IPS-11a (cell line): ENCODE measurements around the gene MUC13.

Experiments
- H3K4me3 ChIP-seq: one replicate; pipeline ENCODE4 v1.5.1; 2013; ENCODE audit warnings: low read depth, low read length, control low read depth

MUC13 gene

GRCh38 chr3:124879337-124879680, 55.2 kb downstream of the MUC13 start:
- H3K4me3 ChIP-seq: no peak overlapping the region

GRCh38 chr3:124878561-124879336, 55.8 kb downstream of the MUC13 start:
- H3K4me3 ChIP-seq: no peak overlapping the region

GRCh38 chr3:124877674-124878073, 56.9 kb downstream of the MUC13 start:
- H3K4me3 ChIP-seq: no peak overlapping the region

DNA sequence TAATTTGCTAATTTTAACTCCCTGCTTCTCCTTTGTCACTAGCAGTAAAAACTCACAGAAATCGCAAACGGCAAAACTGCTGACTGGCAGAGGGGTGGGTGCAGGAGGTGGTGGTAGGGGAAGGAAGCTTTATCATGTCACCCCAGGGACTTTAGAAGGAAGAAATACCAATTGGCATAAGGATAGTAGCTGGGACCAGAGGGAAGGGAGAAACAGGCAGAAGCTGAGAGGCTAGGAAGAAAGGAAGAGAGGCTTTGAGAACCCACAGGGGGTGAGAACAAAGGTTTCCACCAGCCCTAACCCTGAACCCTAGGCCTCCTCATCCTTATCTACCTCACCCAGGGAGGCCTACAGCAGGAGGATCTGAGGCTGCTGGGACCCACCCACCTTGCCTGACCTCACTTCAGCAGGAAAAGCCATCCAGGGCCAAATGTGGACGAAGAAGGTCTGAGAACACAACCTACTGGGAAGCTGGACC, 58.1 kb downstream of the MUC13 start:
- H3K4me3 ChIP-seq: no peak overlapping the region

- no peak overlapping the region for H3K4me3 ChIP-seq
Observed at GRCh38 chr3:124873226-124873625, 61.3 kb downstream of the MUC13 start.

GRCh38 chr3:124867511-124867910, 67.0 kb downstream of the MUC13 start:
- no peak overlapping the region for H3K4me3 ChIP-seq

DNA sequence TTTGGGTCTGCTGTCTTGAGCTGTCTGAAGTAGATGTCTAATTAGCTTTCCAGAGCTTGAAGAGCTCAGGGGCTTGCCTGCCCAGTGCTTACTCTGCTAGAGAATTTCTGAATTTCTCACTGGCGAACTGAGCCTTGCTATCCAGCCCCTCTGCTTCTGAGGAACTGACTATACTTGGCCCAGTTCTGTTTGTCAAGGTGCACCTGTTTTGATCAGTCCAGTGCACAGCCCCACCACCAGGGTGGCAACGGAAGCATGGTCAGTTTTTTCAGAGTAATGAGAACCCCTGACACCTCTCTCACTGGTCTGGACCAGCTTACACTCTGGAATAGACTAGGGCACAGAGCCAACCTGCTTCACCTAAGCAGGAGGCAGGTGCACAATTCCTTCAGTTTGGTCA, 72.5 kb downstream of the MUC13 start:
- H3K4me3 ChIP-seq: no peak overlapping the region

DNA sequence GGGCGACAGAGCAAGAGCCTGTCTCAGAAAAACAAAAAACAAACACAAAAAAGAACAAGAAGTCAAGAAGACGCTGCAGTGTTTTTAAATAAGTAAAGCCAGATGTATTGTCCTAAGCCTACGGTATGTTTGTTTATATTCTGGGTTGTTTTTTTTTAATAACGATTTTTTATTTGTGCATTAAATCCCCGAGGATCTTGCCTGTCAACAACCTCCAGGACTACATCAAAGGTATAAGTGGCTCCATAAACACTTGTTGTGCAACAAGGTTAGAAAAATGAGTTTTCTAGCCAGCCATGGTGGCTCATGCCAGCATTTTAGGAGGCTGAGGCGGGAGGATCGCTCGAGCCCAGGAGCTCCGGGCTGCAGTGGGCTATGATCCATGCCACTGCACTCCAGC, 73.5 kb downstream of the MUC13 start:
- H3K4me3 ChIP-seq: no peak overlapping the region

GRCh38 chr3:124860599-124860998, 74.0 kb downstream of the MUC13 start:
- no peak overlapping the region for H3K4me3 ChIP-seq

- no peak overlapping the region for H3K4me3 ChIP-seq
Observed at GRCh38 chr3:124859025-124859424, 75.5 kb downstream of the MUC13 start.

DNA sequence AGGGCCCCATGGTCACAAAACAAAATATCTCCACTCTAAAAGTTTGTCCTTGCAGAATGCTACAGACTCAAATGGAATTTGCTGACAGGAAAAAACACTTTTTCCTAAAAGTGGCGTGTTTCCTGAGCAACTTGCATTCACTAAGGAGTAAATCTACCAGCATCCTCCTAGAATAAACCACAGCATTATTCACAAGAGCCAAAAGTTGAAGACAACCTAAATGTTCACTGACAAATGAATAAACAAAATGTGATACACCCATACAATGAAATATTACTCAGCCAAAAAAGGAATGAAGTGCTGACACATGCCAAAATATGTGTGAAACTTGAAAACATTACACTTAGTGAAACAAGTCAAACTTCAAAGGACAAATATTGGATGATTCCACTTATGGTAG, 76.3 kb downstream of the MUC13 start:
- H3K4me3 ChIP-seq: no peak overlapping the region

- H3K4me3 ChIP-seq: no peak overlapping the region
Observed at GRCh38 chr3:124856677-124857076, 77.9 kb downstream of the MUC13 start.
